Endodermal cell (in vitro differentiated cells): ENCODE measurements around the gene GSK3A. TPM values are rescaled to one million over a fixed set of nuclear protein-coding genes. Genes with fewer than 3 reads are reported as not detected.

Experiments
- DNase-seq: peaks from one replicate; pipeline ENCODE4 v3.0.0-alpha.2; 2017
- H3K27ac ChIP-seq: 2 replicates; pipeline ENCODE4 v1.5.1; 2013; ENCODE audit warnings: mild to moderate bottlenecking, low read depth, low read length, moderate library complexity
- H3K27me3 ChIP-seq: 2 replicates; pipeline ENCODE4 v1.6.1; 2013; ENCODE audit warnings: mild to moderate bottlenecking, low read length, moderate library complexity; ENCODE audit not compliant: insufficient read depth, control insufficient read depth, poor library complexity, severe bottlenecking
- H3K36me3 ChIP-seq: 2 replicates; pipeline ENCODE4 v1.7.0; 2013; ENCODE audit warnings: mild to moderate bottlenecking, low read length, moderate library complexity; ENCODE audit not compliant: control insufficient read depth, insufficient read depth
- H3K4me1 ChIP-seq: one replicate; pipeline ENCODE4 v1.7.0; 2013; ENCODE audit warnings: low read length; ENCODE audit not compliant: control insufficient read depth, insufficient read depth
- H3K4me3 ChIP-seq: 2 replicates; pipeline ENCODE4 v1.5.1; 2013; ENCODE audit warnings: mild to moderate bottlenecking, low read length, moderate library complexity
- H3K9ac ChIP-seq: 2 replicates; pipeline ENCODE4 v1.6.1; 2013; ENCODE audit warnings: mild to moderate bottlenecking, low read length, moderate library complexity; ENCODE audit not compliant: poor library complexity, severe bottlenecking; ENCODE audit errors: extremely low read depth
- H3K9me3 ChIP-seq: 2 replicates; pipeline ENCODE4 v1.6.1; 2013; ENCODE audit warnings: mild to moderate bottlenecking, low read length, moderate library complexity; ENCODE audit not compliant: control insufficient read depth
- H3K27ac Mint-ChIP-seq: 2 replicates; pipeline ENCODE4 v1.8.0; 2020; ENCODE audit warnings: mixed read lengths
- H3K27me3 Mint-ChIP-seq: 2 replicates; pipeline ENCODE4 v1.8.0; 2021; ENCODE audit warnings: mild to moderate bottlenecking, mixed read lengths; ENCODE audit not compliant: insufficient read depth
- H3K36me3 Mint-ChIP-seq: 2 replicates; pipeline ENCODE4 v1.8.0; 2020; ENCODE audit warnings: low read depth, mixed read lengths
- H3K4me1 Mint-ChIP-seq: 2 replicates; pipeline ENCODE4 v1.8.0; 2020; ENCODE audit warnings: mixed read lengths
- H3K4me3 Mint-ChIP-seq: 2 replicates; pipeline ENCODE4 v1.8.0; 2020; ENCODE audit warnings: mild to moderate bottlenecking, moderate library complexity, mixed read lengths
- H3K9me3 Mint-ChIP-seq: 2 replicates; pipeline ENCODE4 v1.8.0; 2020; ENCODE audit warnings: mild to moderate bottlenecking, mixed read lengths
- CTCF ChIP-seq: fragments of 200-600 bp; sonication (generic); conservative IDR thresholded peaks from 2 replicates; pipeline ENCODE4 v1.5.0; 2021; ENCODE audit warnings: antibody characterized with exemption, mild to moderate bottlenecking
- WGBS, 2 experiments: methylation state at CpG; one replicate each; pipeline versions ENCODE4 v1.1.5 to v1.1.7; 2013; ENCODE audit warnings: missing lambda C conversion rate in 2 of 2, mixed read lengths in 1 of 2; ENCODE audit not compliant: insufficient coverage in 1 of 2, insufficient read length in 1 of 2; 5-methylcytosine and 5-hydroxymethylcytosine counted together
- total RNA-seq, 2 donors: library from RNA; stranded (reverse); fragmentation: NEBNext Ultra II Directional in 1 of 2; extraction: Animal tissue kit (Norgen Biotek cat#: 25700) in 1 of 2; gene quantifications; 2 replicates in 1 of 2; 3 replicates in 1 of 2; pipeline ENCODE4 v1.2.1, GENCODE V29; 2021

Gene GSK3A
- total RNA-seq, 2 donors from 2014 or later = 52.6 to 55.1 TPM

GRCh38 chr19:42220751-42221097, 21.7 kb downstream of the GSK3A start:
- peak overlapping the region; percentile 94 for H3K4me3 Mint-ChIP-seq

GRCh38 chr19:42219812-42220750, 22.3 kb downstream of the GSK3A start, which contains the start of gene ZNF526:
Gene ZNF526, plus strand, starts transcription at chr19:42220312. Its CDS starts 4,092 bp downstream, at chr19:42224404.
- no peaks in the 10 kb centered on the region for H3K27me3 Mint-ChIP-seq
- peak within 1 kb of the TSS; percentile 98 for H3K4me3 ChIP-seq
- H3K9me3 Mint-ChIP-seq = no peaks in the 10 kb centered on the region
- peaks cover 25% of the 10 kb centered on the region for H3K4me1 Mint-ChIP-seq
- peak within 1 kb of the TSS; percentile 83 for H3K9ac ChIP-seq
- DNase-seq = peak; percentile 100
- H3K27ac ChIP-seq = peak within 1 kb of the TSS; percentile 55
- H3K27me3 ChIP-seq = no peaks in the 10 kb centered on the region
- H3K36me3 ChIP-seq = peaks cover 18% of the 10 kb centered on the region
- H3K27ac Mint-ChIP-seq = peak within 1 kb of the TSS; percentile 92
- H3K36me3 Mint-ChIP-seq = peaks cover 21% of the 10 kb centered on the region
- WGBS, 2 experiments = 3% methylated on average over 43 to 53 of the region's 53 CpGs
- TF ChIP-seq CTCF = peak; percentile 14
- peaks cover 4% of the 10 kb centered on the region for H3K4me1 ChIP-seq
- H3K9me3 ChIP-seq = no peaks in the 10 kb centered on the region
- H3K4me3 Mint-ChIP-seq = peak within 1 kb of the TSS; percentile 94

More at GRCh38 chr19:42220751-42221097, 21.7 kb downstream of the GSK3A start:
- no peaks in the 10 kb centered on the region for H3K27me3 Mint-ChIP-seq
- Histone ChIP-seq H3K36me3 (peaks cover 19% of the 10 kb centered on the region), H3K27ac (peak overlapping the region; percentile 55), H3K9ac (peak overlapping the region; percentile 83), H3K9me3 (no peaks in the 10 kb centered on the region), H3K4me1 (peaks cover 4% of the 10 kb centered on the region), H3K4me3 (peak overlapping the region; percentile 98), H3K27me3 (no peaks in the 10 kb centered on the region)
- peak overlapping the region; percentile 92 for H3K27ac Mint-ChIP-seq
- no peak for DNase-seq
- peaks cover 21% of the 10 kb centered on the region for H3K36me3 Mint-ChIP-seq
- WGBS, 2 experiments = 0 to 7% methylated on average over 3 to 6 of the region's 6 CpGs
- TF ChIP-seq CTCF = no peak
- H3K9me3 Mint-ChIP-seq = no peaks in the 10 kb centered on the region
- peaks cover 19% of the 10 kb centered on the region for H3K4me1 Mint-ChIP-seq

DNA sequence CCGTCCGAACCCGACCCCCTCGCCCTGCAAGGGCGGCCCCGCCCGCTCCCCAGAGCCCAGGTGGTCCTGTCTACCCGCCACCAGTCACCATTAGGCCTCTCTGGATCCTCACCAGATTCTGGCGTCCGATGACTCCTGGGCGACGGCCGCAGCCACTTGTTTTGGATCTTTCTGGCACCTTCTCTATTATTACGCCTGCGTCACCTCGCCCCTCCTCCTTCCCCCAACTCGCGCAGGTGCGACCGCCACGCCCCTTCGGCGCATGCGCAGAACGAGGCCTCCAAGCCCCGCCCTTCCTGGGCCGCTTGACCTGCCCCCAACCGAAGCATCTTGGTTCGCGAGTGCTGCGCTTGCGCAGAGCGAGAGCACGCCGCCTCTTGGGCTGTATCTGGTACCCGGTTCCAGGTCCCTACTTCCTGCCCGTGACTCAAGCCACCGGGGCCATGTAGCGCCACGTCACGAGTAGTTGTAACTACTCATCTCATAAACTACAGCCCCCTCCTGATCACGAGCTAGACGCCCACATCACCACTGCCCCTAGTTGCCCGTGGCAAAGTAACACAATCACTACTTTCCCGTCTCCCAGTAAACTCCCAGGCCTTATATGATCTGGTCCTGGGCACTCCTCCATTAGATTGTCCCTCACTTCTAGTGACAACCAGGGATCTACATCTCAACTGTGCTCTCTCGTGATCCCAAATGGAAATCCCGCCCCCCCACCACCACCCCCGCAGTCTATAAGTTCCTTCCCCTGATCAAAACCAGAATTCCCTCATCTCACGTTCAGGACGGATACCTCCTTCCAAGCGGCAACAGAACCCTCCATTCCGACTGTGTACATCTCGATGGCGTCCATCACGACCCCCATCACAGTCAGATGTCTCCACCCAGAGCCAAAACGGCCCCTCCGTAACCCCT, 24.6 kb downstream of the GSK3A start, which contains the start of gene DEDD2:
DEDD2 (minus strand) TSS at position 158 of the 918 bp plus-strand sequence. CDS start 670 bp downstream, outside the sequence.
- no peaks in the 10 kb centered on the region for H3K27me3 ChIP-seq
- H3K27ac ChIP-seq = peak within 1 kb of the TSS; percentile 85
- Mint-ChIP-seq H3K4me3 (peak within 1 kb of the TSS; percentile 93), H3K36me3 (peaks cover 26% of the 10 kb centered on the region), H3K9me3 (no peaks in the 10 kb centered on the region), H3K27me3 (no peaks in the 10 kb centered on the region), H3K27ac (peak within 1 kb of the TSS; percentile 97), H3K4me1 (peaks cover 26% of the 10 kb centered on the region)
- H3K36me3 ChIP-seq = peaks cover 20% of the 10 kb centered on the region
- DNase-seq = peak; percentile 100
- no peak for TF ChIP-seq CTCF
- peak within 1 kb of the TSS; percentile 91 for H3K4me3 ChIP-seq
- no peaks in the 10 kb centered on the region for H3K9me3 ChIP-seq
- H3K4me1 ChIP-seq = peaks cover 4% of the 10 kb centered on the region
- WGBS, 2 experiments = 23 to 39% methylated on average over 23 to 57 of the region's 57 CpGs
- H3K9ac ChIP-seq = peak within 1 kb of the TSS; percentile 88
